A549 treated with CORT108297 at 1 μM for 4 hours (cell line): Measurements from ENCODE around the gene TUBA8. TPM values are rescaled to one million over a fixed set of nuclear protein-coding genes. Genes with fewer than 3 reads are reported as not detected.

Source experiments
- total RNA-seq: library from RNA; stranded (reverse); fragments of 200-300 nt; extraction: Qiagen RNA extraction; gene quantifications from 5 replicates; pipeline ENCODE4 v1.2.3, GENCODE V29; 2022

Gene TUBA8
- 0.35 to 1.0 TPM (median 0.63 TPM) in 5 replicates for total RNA-seq

DNA sequence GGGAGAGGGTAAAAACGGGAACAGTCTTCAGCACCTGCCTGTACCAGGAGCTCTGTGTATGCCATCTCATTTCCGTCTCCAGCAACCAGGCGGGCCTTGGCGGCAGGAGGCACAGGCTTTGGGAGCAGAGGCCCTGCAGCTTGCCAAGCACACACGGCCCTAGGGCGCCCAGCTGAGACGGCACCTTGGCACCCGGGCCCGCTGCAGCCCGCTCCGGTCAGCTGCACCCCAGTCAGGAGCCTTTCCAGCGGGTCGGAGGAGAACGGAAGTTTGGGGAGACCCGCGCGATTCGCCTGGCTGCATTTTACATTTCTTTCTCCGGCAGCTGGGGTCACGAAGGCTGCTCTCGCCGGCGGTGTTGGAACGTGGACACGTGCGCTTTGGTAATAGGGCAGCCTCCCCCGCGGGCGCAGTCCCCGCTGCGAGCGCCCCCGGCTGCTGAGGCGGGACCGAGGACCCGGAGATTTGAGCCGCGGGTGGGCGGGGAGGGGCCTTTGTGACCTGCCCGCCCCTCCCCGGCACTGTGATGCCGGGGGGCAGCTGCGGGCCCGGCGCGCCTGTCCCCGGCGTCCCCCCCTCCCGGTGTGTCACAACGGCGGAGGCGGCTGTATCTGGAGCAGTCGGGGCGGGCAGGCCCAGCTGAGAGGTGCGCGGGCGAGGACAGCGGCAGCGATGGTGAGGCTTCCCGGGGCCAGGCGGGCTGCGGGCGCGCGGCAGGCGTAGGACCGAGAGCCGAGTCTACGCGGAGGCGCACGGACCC, at the start of gene TUBA8:
TSS of gene TUBA8 (plus strand) at position 616 of the 760 bp plus-strand sequence. CDS start at position 673, 57 bp downstream.

GRCh38 chr22:18077639-18078328, 32.8 kb upstream of the TUBA8 start, which contains the start of gene PEX26:
TSS of gene PEX26 (plus strand) at chr22:18077990. CDS start at chr22:18078377, 387 bp downstream.

Other genes with a start within 250 kb of the TUBA8 start
- 20.9 to 40.8 TPM (median 35.0 TPM) in 5 replicates for gene MICAL3, start 86.2 kb upstream of the TUBA8 start, total RNA-seq
- gene PEX26, start 32.8 kb upstream of the TUBA8 start, total RNA-seq = 7.3 to 12.0 TPM (median 10.9 TPM) in 5 replicates
- gene USP18, start 39.4 kb downstream of the TUBA8 start, total RNA-seq = 5.0 to 5.9 TPM (median 5.3 TPM) in 5 replicates